Ovary (tissue), 9 donors: ENCODE measurements around the gene KIF6. TPM values are rescaled to one million over a fixed set of nuclear protein-coding genes. Genes with fewer than 3 reads are reported as not detected.
A peak's percentile ranks its signal among the peaks of the same experiment; 100 is the strongest.

Source experiments
- DNase-seq, 5 donors: peaks; one replicate each; pipeline ENCODE4 v3.0.0-alpha.2; 2019 to 2020
- H3K27ac ChIP-seq, 2 donors: fragments of 200-600 bp; one replicate each; pipeline versions ENCODE4 v1.5.1 to v1.8.0; 2019 to 2022
- H3K27me3 ChIP-seq: fragments of 200-600 bp; one replicate; pipeline ENCODE4 v1.8.0; 2022
- H3K36me3 ChIP-seq: fragments of 200-600 bp; sonication (generic); one replicate; pipeline ENCODE4 v1.5.1; 2019
- H3K4me1 ChIP-seq: one replicate; pipeline ENCODE4 v1.8.1; 2013; ENCODE audit warnings: mild to moderate bottlenecking, moderate library complexity; ENCODE audit not compliant: insufficient read depth
- H3K4me3 ChIP-seq: fragments of 200-600 bp; sonication (generic); one replicate; pipeline ENCODE4 v1.5.1; 2017
- H3K9me3 ChIP-seq, 2 donors: fragments of 200-600 bp in 1 of 2; sonication (generic) in 1 of 2; one replicate each; pipeline versions ENCODE4 v1.5.1 to v1.8.1; 2013 to 2019; ENCODE audit warnings: mild to moderate bottlenecking in 1 of 2, moderate library complexity in 1 of 2
- CTCF ChIP-seq, 3 donors: fragments of 450-650 bp in 2 of 3; fragments of 200-600 bp in 1 of 3; IDR thresholded peaks; one replicate each; pipeline versions ENCODE4 v1.5.1 to v1.8.0; 2016 to 2022; ENCODE audit warnings: antibody characterized with exemption in 3 of 3, mild to moderate bottlenecking in 1 of 3
- EP300 ChIP-seq: sonication (generic); formaldehyde crosslinking; IDR thresholded peaks from one replicate; pipeline ENCODE4 v1.6.1; 2017; ENCODE audit warnings: antibody characterized with exemption
- POLR2A ChIP-seq: fragments of 450-650 bp; IDR thresholded peaks from one replicate; pipeline ENCODE4 v1.6.1; 2017; ENCODE audit warnings: antibody characterized with exemption, mild to moderate bottlenecking, moderate library complexity
- WGBS, 3 donors: extraction: QIAGEN DNeasy Blood & Tissue Kit in 1 of 3; methylation state at CpG; one replicate each; pipeline versions ENCODE4 v1.1.5 to v1.1.7; 2013 to 2017; 5-methylcytosine and 5-hydroxymethylcytosine counted together
- intact Hi-C, 4 donors: fragments of 100-400 bp; cut with DNase I; formaldehyde crosslinking; loops; one replicate each; pipeline versions ENCODE4 v1.11.0 to v1.15.1; 2022 to 2023
- polyA plus RNA-seq, 2 donors: library from polyadenylated mRNA; stranded (reverse); fragments of 200-250 nt in 1 of 2; fragments of 350-450 nt in 1 of 2; fragmentation: Illumina TruSeq in 1 of 2; extraction: RNeasy Lipid Tissue Mini Kit (QIAGEN cat#74804) in 1 of 2; gene quantifications; one replicate each; pipeline ENCODE4 v1.2.3, GENCODE V29; 2013 to 2014
- total RNA-seq, 7 donors: library from RNA; depleted of rRNA in 2 of 7; stranded (reverse); fragments of >200 nt in 2 of 7; fragmentation: NEBNext Ultra II Directional in 3 of 7; extraction: Animal tissue kit (Norgen Biotek cat#: 25700) in 3 of 7; gene quantifications; one replicate each; pipeline versions ENCODE4 v1.1.0 to v1.2.4, GENCODE V29; 2016 to 2023
- donor health status: DM: no; HTN: no; CAD: no; lungs with moderate emphysema.
- donor health status: DM: no; HTN: no; CAD: no.
- donor health status: Bipolar disorder and iron deficiency.
- donor health status: DM: yes; HTN: yes; CAD: no.
- donor health status: DM: no; HTN: no; CAD: no.
- donor health status: DM: yes; HTN: yes; CAD: no.

Gene KIF6
- total and polyA plus RNA-seq, 9 donors: 0.12 to 2.1 (median 0.82) TPM

- Histone ChIP-seq H3K27ac (peak overlapping the region in 1 of 2 donors; percentile 10), H3K4me3 (no peak overlapping the region), H3K4me1 (peaks cover 19% of the 10 kb centered on the region), H3K36me3 (no peaks in the 10 kb centered on the region), H3K27me3 (no peaks in the 10 kb centered on the region), H3K9me3 (no peaks in the 10 kb centered on the region)
- DNase-seq: no peak
- no peak for TF ChIP-seq EP300
- TF ChIP-seq POLR2A: no peak
- TF ChIP-seq CTCF (IDR thresholded peaks at IDR 0.05): no peak
- intact Hi-C loops: no loop called here
- WGBS, 3 donors: 16 to 34% (median 31%) methylated on average over 1 of the region's 1 CpG
Observed at GRCh38 chr6:39520916-39521315, 204.3 kb downstream of the KIF6 start.

GRCh38 chr6:39520411-39520810, 204.8 kb downstream of the KIF6 start:
- intact Hi-C loops: no loop called here
- H3K27ac ChIP-seq: no peak overlapping the region
- H3K4me1 ChIP-seq: peaks cover 19% of the 10 kb centered on the region

GRCh38 chr6:39518221-39518620, 207.0 kb downstream of the KIF6 start:
- no peaks in the 10 kb centered on the region for H3K36me3 ChIP-seq
- no peak for TF ChIP-seq CTCF (IDR thresholded peaks at IDR 0.05)
- no peak for TF ChIP-seq POLR2A
- TF ChIP-seq EP300: no peak
- H3K27ac ChIP-seq: no peak overlapping the region
- H3K4me3 ChIP-seq: no peak overlapping the region
- peaks cover 15% of the 10 kb centered on the region for H3K4me1 ChIP-seq
- no peaks in the 10 kb centered on the region for H3K9me3 ChIP-seq
- no peak for DNase-seq
- no peaks in the 10 kb centered on the region for H3K27me3 ChIP-seq
- intact Hi-C loops: no loop called here
- 55 to 64% (median 60%) methylated on average over 2 of the region's 2 CpGs for WGBS, 3 donors

More at GRCh38 chr6:39520411-39520810, 204.8 kb downstream of the KIF6 start:
- 43 to 62% (median 52%) methylated on average over 5 of the region's 5 CpGs for WGBS, 3 donors
- DNase-seq: no peak
- Histone ChIP-seq H3K9me3 (no peaks in the 10 kb centered on the region), H3K4me3 (no peak overlapping the region), H3K36me3 (no peaks in the 10 kb centered on the region), H3K27me3 (no peaks in the 10 kb centered on the region)
- TF ChIP-seq CTCF (IDR thresholded peaks at IDR 0.05) (no peak), POLR2A (no peak), EP300 (no peak)

GRCh38 chr6:39517756-39518155, 207.5 kb downstream of the KIF6 start:
- no peak overlapping the region for H3K4me3 ChIP-seq
- no peak overlapping the region for H3K27ac ChIP-seq
- H3K27me3 ChIP-seq: no peaks in the 10 kb centered on the region
- intact Hi-C loops: no loop called here
- no peak for DNase-seq
- 3 to 35% (median 23%) methylated on average over 1 of the region's 1 CpG for WGBS, 3 donors
- peaks cover 15% of the 10 kb centered on the region for H3K4me1 ChIP-seq
- no peaks in the 10 kb centered on the region for H3K9me3 ChIP-seq
- TF ChIP-seq EP300 (no peak), CTCF (IDR thresholded peaks at IDR 0.05) (no peak), POLR2A (no peak)
- H3K36me3 ChIP-seq: no peaks in the 10 kb centered on the region

- Histone ChIP-seq H3K27ac (no peak overlapping the region), H3K4me3 (no peak overlapping the region), H3K9me3 (no peaks in the 10 kb centered on the region), H3K27me3 (no peaks in the 10 kb centered on the region), H3K4me1 (peaks cover 9% of the 10 kb centered on the region), H3K36me3 (no peaks in the 10 kb centered on the region)
- no peak for DNase-seq
- TF ChIP-seq EP300: no peak
- no peak for TF ChIP-seq CTCF (IDR thresholded peaks at IDR 0.05)
- no peak for TF ChIP-seq POLR2A
- intact Hi-C loops: no loop called here
Observed at GRCh38 chr6:39516471-39516870, 208.7 kb downstream of the KIF6 start.
